HepG2 (cell line): Measurements from ENCODE around the gene UQCR11. TPM values are rescaled to one million over a fixed set of nuclear protein-coding genes. Genes with fewer than 3 reads are reported as not detected.
A peak's percentile ranks its signal among the peaks of the same experiment; 100 is the strongest.

Experiments used
- ATF3 ChIP-seq: sonication (generic); formaldehyde crosslinking; IDR thresholded peaks from 2 replicates; pipeline ENCODE4 v1.4.0; 2020; ENCODE audit warnings: missing genetic modification reagents
- ATRX ChIP-seq: sonication (generic); formaldehyde crosslinking; IDR thresholded peaks from 2 replicates; pipeline ENCODE4 v1.4.0; 2020; ENCODE audit warnings: missing genetic modification reagents, borderline replicate concordance
- BRF2 ChIP-seq: sonication (generic); formaldehyde crosslinking; IDR thresholded peaks from 2 replicates; pipeline ENCODE4 v1.8.1; 2022; ENCODE audit warnings: mild to moderate bottlenecking, missing genetic modification reagents
- DMTF1 ChIP-seq: sonication (generic); formaldehyde crosslinking; IDR thresholded peaks from 2 replicates; pipeline ENCODE4 v1.4.0; 2020; ENCODE audit warnings: mild to moderate bottlenecking, missing genetic modification reagents
- GRHL1 ChIP-seq: sonication (generic); formaldehyde crosslinking; conservative IDR thresholded peaks from 2 replicates; pipeline ENCODE4 v1.8.0; 2022; ENCODE audit warnings: missing genetic modification reagents
- HHEX ChIP-seq: IDR thresholded peaks from 2 replicates; pipeline ENCODE4 v1.6.1; 2016; ENCODE audit warnings: control low read depth
- HOXA5 ChIP-seq: sonication (generic); formaldehyde crosslinking; IDR thresholded peaks from 2 replicates; pipeline ENCODE4 v1.4.0; 2020; ENCODE audit warnings: missing genetic modification reagents
- ISX ChIP-seq: sonication (generic); formaldehyde crosslinking; conservative IDR thresholded peaks from 2 replicates; pipeline ENCODE4 v1.5.0; 2020; ENCODE audit warnings: missing genetic modification reagents
- MEIS2 ChIP-seq: sonication (generic); formaldehyde crosslinking; IDR thresholded peaks from 2 replicates; pipeline ENCODE4 v1.9.0; 2021; ENCODE audit warnings: mild to moderate bottlenecking, missing genetic modification reagents
- MTF1 ChIP-seq: sonication (generic); formaldehyde crosslinking; IDR thresholded peaks from 2 replicates; pipeline ENCODE4 v1.5.0; 2020; ENCODE audit warnings: missing genetic modification reagents
- NR0B2 ChIP-seq: sonication (generic); formaldehyde crosslinking; IDR thresholded peaks from 2 replicates; pipeline ENCODE4 v1.4.0; 2020; ENCODE audit warnings: mild to moderate bottlenecking, missing genetic modification reagents
- PAF1 ChIP-seq: IDR thresholded peaks from 2 replicates; pipeline ENCODE4 v1.6.1; 2016; ENCODE audit warnings: missing genetic modification reagents, missing compliant biosample characterization
- SALL2 ChIP-seq: sonication (generic); formaldehyde crosslinking; IDR thresholded peaks from 2 replicates; pipeline ENCODE4 v1.8.1; 2023; ENCODE audit warnings: mild to moderate bottlenecking, missing genetic modification reagents, inconsistent platforms
- SKI ChIP-seq: fragments of 450-650 bp; IDR thresholded peaks from one replicate; pipeline ENCODE4 v1.6.1; 2018; ENCODE audit warnings: mild to moderate bottlenecking; ENCODE audit not compliant: partially characterized antibody
- SNAPC2 ChIP-seq: sonication (generic); formaldehyde crosslinking; IDR thresholded peaks from 2 replicates; pipeline ENCODE4 v1.8.1; 2022; ENCODE audit warnings: mild to moderate bottlenecking, missing genetic modification reagents
- SPEN ChIP-seq: sonication (generic); formaldehyde crosslinking; IDR thresholded peaks from 2 replicates; pipeline ENCODE4 v1.5.1; 2020; ENCODE audit warnings: low read depth, mild to moderate bottlenecking, missing genetic modification reagents
- TAF1 ChIP-seq: sonication (generic); formaldehyde crosslinking; IDR thresholded peaks from 2 replicates; pipeline ENCODE4 v1.4.0; 2020; ENCODE audit warnings: missing genetic modification reagents
- ZFP36L1 ChIP-seq: sonication (generic); formaldehyde crosslinking; IDR thresholded peaks from 2 replicates; pipeline ENCODE4 v1.8.0; 2022; ENCODE audit warnings: mild to moderate bottlenecking, missing genetic modification reagents, moderate library complexity
- ZNF121 ChIP-seq: sonication (generic); formaldehyde crosslinking; IDR thresholded peaks from 2 replicates; pipeline ENCODE4 v1.5.0; 2020; ENCODE audit warnings: mild to moderate bottlenecking, missing genetic modification reagents
- ZNF256 ChIP-seq: sonication (generic); formaldehyde crosslinking; conservative IDR thresholded peaks from 2 replicates; pipeline ENCODE4 v1.4.0; 2020; ENCODE audit warnings: missing genetic modification reagents
- ZNF446 ChIP-seq: sonication (generic); formaldehyde crosslinking; IDR thresholded peaks from 2 replicates; pipeline ENCODE4 v1.5.0; 2020; ENCODE audit warnings: mild to moderate bottlenecking, missing genetic modification reagents
- ZNF510 ChIP-seq: sonication (generic); formaldehyde crosslinking; IDR thresholded peaks from 2 replicates; pipeline ENCODE4 v1.4.0; 2020; ENCODE audit warnings: low read depth, mild to moderate bottlenecking, missing genetic modification reagents
- ZNF816 ChIP-seq: sonication (generic); formaldehyde crosslinking; IDR thresholded peaks from 2 replicates; pipeline ENCODE4 v1.8.0; 2022; ENCODE audit warnings: missing genetic modification reagents, mild to moderate bottlenecking, borderline replicate concordance
- ZNF879 ChIP-seq: sonication (generic); formaldehyde crosslinking; IDR thresholded peaks from 2 replicates; pipeline ENCODE4 v1.8.1; 2023; ENCODE audit warnings: missing genetic modification reagents
- ZSCAN29 ChIP-seq: sonication (generic); formaldehyde crosslinking; conservative IDR thresholded peaks from 2 replicates; pipeline ENCODE4 v1.4.0; 2020; ENCODE audit warnings: mild to moderate bottlenecking, missing genetic modification reagents
- polyA plus RNA-seq, 8 experiments: library from polyadenylated mRNA; depleted of rRNA in 3 of 8; stranded (reverse) in 7 of 8; unstranded in 1 of 8; fragments of >200 nt; fragmentation: Illumina TruSeq in 4 of 8; extraction: Trizol in 4 of 8; gene quantifications; 2 replicates each; pipeline versions ENCODE4 v1.2.1 to v1.2.3, GENCODE V29; 2011 to 2016; ENCODE audit warnings: low read depth in 4 of 8, missing spikeins in 1 of 8, mixed read lengths in 1 of 8; ENCODE audit not compliant: insufficient read depth in 1 of 8
- total RNA-seq, 5 experiments: library from RNA; depleted of rRNA; stranded (reverse); fragments of >200 nt; fragmentation: Illumina TruSeq; extraction: Trizol; gene quantifications; 2 replicates each; pipeline ENCODE4 v1.2.3, GENCODE V29; 2016; ENCODE audit warnings: low read depth in 1 of 5

UQCR11 gene
- total and polyA plus RNA-seq, 2 of the 13 experiments (the other 11 are each of a cell fraction or from before 2014, with no cell fraction given), result 125 to 214 TPM

- TF ChIP-seq BRF2 (CRISPR knock-in tag), result no peak
- TF ChIP-seq HOXA5 (CRISPR knock-in tag), result no peak
- TF ChIP-seq ATF3, result peak; percentile 93
- TF ChIP-seq SPEN (CRISPR knock-in tag), result peak; percentile 86
- no peak for TF ChIP-seq NR0B2
- TF ChIP-seq DMTF1 (CRISPR knock-in tag), result no peak
- no peak for TF ChIP-seq ATRX (CRISPR knock-in tag)
- peak; percentile 78 for TF ChIP-seq MEIS2 (CRISPR knock-in tag)
- no peak for TF ChIP-seq ZSCAN29 (CRISPR knock-in tag)
- TF ChIP-seq ZNF816, result no peak
- TF ChIP-seq ISX (CRISPR knock-in tag), result no peak
- TF ChIP-seq MTF1 (CRISPR knock-in tag), result 0 out of 2 replicates have a peak, but pooled peaks have one; percentile 35
- no peak for TF ChIP-seq HHEX (CRISPR knock-in tag)
- TF ChIP-seq SKI, result peak; percentile 80
- no peak for TF ChIP-seq ZFP36L1 (CRISPR knock-in tag)
- no peak; the same call in 1 of the 2 replicates for TF ChIP-seq ZNF879 (CRISPR knock-in tag)
- TF ChIP-seq GRHL1 (CRISPR knock-in tag), result no peak
- no peak for TF ChIP-seq SNAPC2 (CRISPR knock-in tag)
- TF ChIP-seq ZNF121 (CRISPR knock-in tag), result no peak
- TF ChIP-seq TAF1, result peak; percentile 80; the same call in 1 of the 2 replicates
- no peak for TF ChIP-seq ZNF446 (CRISPR knock-in tag)
- TF ChIP-seq SALL2, result peak; percentile 51; the same call in 1 of the 2 replicates
- TF ChIP-seq ZNF510 (CRISPR knock-in tag), result no peak
- TF ChIP-seq ZNF256, result 0 out of 2 replicates have a peak, but pooled peaks have one; percentile 24
- no peak for TF ChIP-seq PAF1 (CRISPR knock-in tag)
These were observed 47.4 kb upstream of the UQCR11 start, which contains the start of gene TCF3 (continued) for GRCh38 chr19:1652471-1653299.
